Osteocyte (in vitro differentiated cells): Measurements from ENCODE around the gene ZBTB34. TPM values are rescaled to one million over a fixed set of nuclear protein-coding genes. Genes with fewer than 3 reads are reported as not detected.

Source experiments
- DNase-seq: peaks from one replicate; pipeline ENCODE4 v3.0.0; 2021; ENCODE audit warnings: mixed read lengths; ENCODE audit not compliant: unreplicated experiment; ENCODE audit errors: extremely low spot score
- H3K27ac Mint-ChIP-seq: one replicate; pipeline ENCODE4 v1.8.0; 2021; ENCODE audit warnings: mild to moderate bottlenecking, mixed read lengths; ENCODE audit not compliant: unreplicated experiment
- H3K27me3 Mint-ChIP-seq: one replicate; pipeline ENCODE4 v1.8.0; 2021; ENCODE audit warnings: mixed read lengths; ENCODE audit not compliant: unreplicated experiment
- H3K36me3 Mint-ChIP-seq: one replicate; pipeline ENCODE4 v1.8.0; 2021; ENCODE audit warnings: mixed read lengths; ENCODE audit not compliant: unreplicated experiment
- H3K4me1 Mint-ChIP-seq: one replicate; pipeline ENCODE4 v1.8.0; 2021; ENCODE audit warnings: mixed read lengths; ENCODE audit not compliant: unreplicated experiment
- H3K4me3 Mint-ChIP-seq: one replicate; pipeline ENCODE4 v1.8.0; 2021; ENCODE audit warnings: mild to moderate bottlenecking, moderate library complexity, mixed read lengths; ENCODE audit not compliant: unreplicated experiment
- H3K9me3 Mint-ChIP-seq: one replicate; pipeline ENCODE4 v1.8.0; 2021; ENCODE audit warnings: mixed read lengths; ENCODE audit not compliant: unreplicated experiment
- CTCF ChIP-seq: fragments of 200-600 bp; sonication (generic); IDR thresholded peaks from 2 replicates; pipeline ENCODE4 v1.5.0; 2021; ENCODE audit warnings: antibody characterized with exemption, mild to moderate bottlenecking, moderate library complexity
- total RNA-seq: library from RNA; stranded (reverse); gene quantifications from 2 replicates; pipeline ENCODE4 v1.2.1, GENCODE V29; 2021

The ZBTB34 gene
- total RNA-seq, 1 donor from 2014 or later, result 13.9 TPM

- H3K27ac Mint-ChIP-seq, result peak overlapping the region; percentile 50
- no peaks in the 10 kb centered on the region for H3K9me3 Mint-ChIP-seq
- no peak overlapping the region for H3K4me3 Mint-ChIP-seq
- H3K36me3 Mint-ChIP-seq, result peaks cover 5% of the 10 kb centered on the region
- H3K4me1 Mint-ChIP-seq, result peaks cover 12% of the 10 kb centered on the region
- no peak for TF ChIP-seq CTCF
- peak; percentile 48 for DNase-seq
- peaks cover under 1% of the 10 kb centered on the region for H3K27me3 Mint-ChIP-seq
These were observed 17.3 kb upstream of the ZBTB34 start for GRCh38 chr9:126842977-126843799.

GRCh38 chr9:126844085-126844484, 16.4 kb upstream of the ZBTB34 start:
- Mint-ChIP-seq H3K36me3 (peaks cover 3% of the 10 kb centered on the region), H3K27me3 (peaks cover 2% of the 10 kb centered on the region), H3K9me3 (no peaks in the 10 kb centered on the region), H3K4me3 (no peak overlapping the region), H3K4me1 (peaks cover 12% of the 10 kb centered on the region), H3K27ac (peak overlapping the region; percentile 50)
- TF ChIP-seq CTCF, result no peak
- DNase-seq, result peak; percentile 59

GRCh38 chr9:126847051-126847450, 13.4 kb upstream of the ZBTB34 start:
- Mint-ChIP-seq H3K4me3 (no peak overlapping the region), H3K9me3 (no peaks in the 10 kb centered on the region), H3K27me3 (peaks cover 15% of the 10 kb centered on the region), H3K36me3 (no peaks in the 10 kb centered on the region), H3K27ac (no peak overlapping the region), H3K4me1 (peaks cover 12% of the 10 kb centered on the region)
- TF ChIP-seq CTCF, result no peak
- DNase-seq, result peak; percentile 59

GRCh38 chr9:126849591-126850225, 10.7 kb upstream of the ZBTB34 start:
- no peak for DNase-seq
- H3K27me3 Mint-ChIP-seq, result peaks cover 34% of the 10 kb centered on the region

More at GRCh38 chr9:126849591-126850225, 10.7 kb upstream of the ZBTB34 start:
- TF ChIP-seq CTCF, result no peak
- Mint-ChIP-seq H3K9me3 (no peaks in the 10 kb centered on the region), H3K36me3 (no peaks in the 10 kb centered on the region), H3K4me3 (no peak overlapping the region), H3K27ac (no peak overlapping the region), H3K4me1 (no peaks in the 10 kb centered on the region)
